Measurements from ENCODE around the gene NUBPL. TPM values are rescaled to one million over a fixed set of nuclear protein-coding genes. Genes with fewer than 3 reads are reported as not detected.
"Not testable (repeated sequence)": the region's sequence is repeated elsewhere in the genome, so short reads cannot be mapped to it uniquely, and the experiment has no call there.

Gene NUBPL
- total RNA-seq, 4 donors from 2014 or later: 10.3 to 38.2 (median 13.4) TPM

DNA sequence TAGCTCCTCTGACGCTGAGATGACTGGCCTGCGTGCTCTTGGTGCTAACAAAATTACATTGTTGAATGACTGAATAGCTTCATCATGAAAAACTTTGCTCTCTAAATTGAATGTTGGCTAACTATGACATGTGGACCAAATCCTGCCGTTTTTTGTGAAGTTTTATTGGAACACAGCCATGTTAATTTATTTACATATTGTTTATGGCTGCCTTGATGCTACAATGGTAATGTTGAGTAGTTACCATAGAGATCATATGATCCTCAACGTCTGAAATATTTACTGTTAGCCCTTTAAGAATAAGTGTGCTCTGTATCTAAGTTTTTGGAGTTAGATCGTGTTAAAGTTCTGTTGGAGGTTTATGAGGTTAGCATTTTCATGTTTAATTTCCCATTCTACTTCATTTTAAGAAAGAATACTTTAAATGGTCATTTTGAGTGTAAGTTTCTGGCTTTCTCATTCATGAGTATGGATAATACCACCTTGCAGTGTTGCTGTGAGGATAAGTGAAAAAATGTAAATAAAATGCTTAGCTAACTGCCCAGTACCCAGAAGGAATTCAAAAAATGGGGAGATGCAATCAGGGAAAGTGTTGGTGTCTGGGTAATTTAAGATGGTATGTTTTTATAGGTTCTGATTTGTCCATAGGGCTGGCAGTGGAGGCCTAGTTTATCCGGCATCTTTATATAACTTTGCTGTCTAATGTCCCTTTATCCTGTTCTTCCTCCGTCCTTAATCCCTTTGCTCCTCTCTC lies 35.3 kb downstream of the NUBPL start:
- WGBS, 2 donors: 65 to 66% methylated on average over 7 of the region's 7 CpGs
- Histone ChIP-seq H3K9me3 (no peaks in the 10 kb centered on the region), H3K27me3 (no peaks in the 10 kb centered on the region), H3K27ac (no peak overlapping the region), H3K4me3 (no peak overlapping the region), H3K4me1 (no peaks in the 10 kb centered on the region), H3K36me3 (peaks cover 0 to 23% (median 0%) of the 10 kb centered on the region in 3 donors)
- TF ChIP-seq, protein P1, sequence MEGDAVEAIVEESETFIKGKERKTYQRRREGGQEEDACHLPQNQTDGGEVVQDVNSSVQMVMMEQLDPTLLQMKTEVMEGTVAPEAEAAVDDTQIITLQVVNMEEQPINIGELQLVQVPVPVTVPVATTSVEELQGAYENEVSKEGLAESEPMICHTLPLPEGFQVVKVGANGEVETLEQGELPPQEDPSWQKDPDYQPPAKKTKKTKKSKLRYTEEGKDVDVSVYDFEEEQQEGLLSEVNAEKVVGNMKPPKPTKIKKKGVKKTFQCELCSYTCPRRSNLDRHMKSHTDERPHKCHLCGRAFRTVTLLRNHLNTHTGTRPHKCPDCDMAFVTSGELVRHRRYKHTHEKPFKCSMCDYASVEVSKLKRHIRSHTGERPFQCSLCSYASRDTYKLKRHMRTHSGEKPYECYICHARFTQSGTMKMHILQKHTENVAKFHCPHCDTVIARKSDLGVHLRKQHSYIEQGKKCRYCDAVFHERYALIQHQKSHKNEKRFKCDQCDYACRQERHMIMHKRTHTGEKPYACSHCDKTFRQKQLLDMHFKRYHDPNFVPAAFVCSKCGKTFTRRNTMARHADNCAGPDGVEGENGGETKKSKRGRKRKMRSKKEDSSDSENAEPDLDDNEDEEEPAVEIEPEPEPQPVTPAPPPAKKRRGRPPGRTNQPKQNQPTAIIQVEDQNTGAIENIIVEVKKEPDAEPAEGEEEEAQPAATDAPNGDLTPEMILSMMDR (IDR thresholded peaks at IDR 0.05): no peak
- TF ChIP-seq EP300 (IDR thresholded peaks at IDR 0.05) (no peak), POLR2A (IDR thresholded peaks at IDR 0.05) (no peak)
- no peak for DNase-seq (ENCODE audit: low spot score in 2 of 2)

DNA sequence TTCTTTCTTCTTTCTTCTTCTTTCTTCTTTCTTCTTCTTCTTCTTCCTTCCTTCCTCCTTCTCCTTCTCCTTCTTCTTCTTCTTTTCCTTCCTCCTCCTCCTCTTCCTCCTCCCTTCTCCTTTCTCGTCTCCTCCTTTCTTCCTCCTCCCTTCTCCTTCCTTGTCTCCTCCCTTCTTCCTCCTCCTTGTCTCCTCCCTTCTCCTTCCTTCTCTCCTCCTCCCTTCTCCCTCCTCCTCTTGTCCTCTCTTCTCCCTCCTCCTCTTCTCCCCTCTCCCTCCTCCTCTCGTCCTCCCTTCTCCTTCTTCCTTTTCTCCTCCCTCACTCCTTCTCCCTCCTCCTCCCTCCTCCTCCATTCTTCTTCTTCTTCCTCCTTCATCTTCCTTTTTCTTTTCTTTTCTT lies 44.5 kb downstream of the NUBPL start:
- WGBS, 2 donors: 86 to 95% methylated on average over 2 of the region's 2 CpGs
- H3K27ac ChIP-seq: no peak overlapping the region
- DNase-seq (ENCODE audit: low spot score in 2 of 2): no peak
- H3K36me3 ChIP-seq: peaks cover 0 to 23% (median 0%) of the 10 kb centered on the region in 3 donors
- TF ChIP-seq, protein P1 (IDR thresholded peaks at IDR 0.05): no peak
- TF ChIP-seq EP300 (IDR thresholded peaks at IDR 0.05) (no peak), POLR2A (IDR thresholded peaks at IDR 0.05) (no peak)
- no peaks in the 10 kb centered on the region for H3K4me1 ChIP-seq
- H3K27me3 ChIP-seq: no peaks in the 10 kb centered on the region
- no peak overlapping the region for H3K4me3 ChIP-seq
- peaks cover 0 to 2% (median 0%) of the 10 kb centered on the region in 4 donors for H3K9me3 ChIP-seq

DNA sequence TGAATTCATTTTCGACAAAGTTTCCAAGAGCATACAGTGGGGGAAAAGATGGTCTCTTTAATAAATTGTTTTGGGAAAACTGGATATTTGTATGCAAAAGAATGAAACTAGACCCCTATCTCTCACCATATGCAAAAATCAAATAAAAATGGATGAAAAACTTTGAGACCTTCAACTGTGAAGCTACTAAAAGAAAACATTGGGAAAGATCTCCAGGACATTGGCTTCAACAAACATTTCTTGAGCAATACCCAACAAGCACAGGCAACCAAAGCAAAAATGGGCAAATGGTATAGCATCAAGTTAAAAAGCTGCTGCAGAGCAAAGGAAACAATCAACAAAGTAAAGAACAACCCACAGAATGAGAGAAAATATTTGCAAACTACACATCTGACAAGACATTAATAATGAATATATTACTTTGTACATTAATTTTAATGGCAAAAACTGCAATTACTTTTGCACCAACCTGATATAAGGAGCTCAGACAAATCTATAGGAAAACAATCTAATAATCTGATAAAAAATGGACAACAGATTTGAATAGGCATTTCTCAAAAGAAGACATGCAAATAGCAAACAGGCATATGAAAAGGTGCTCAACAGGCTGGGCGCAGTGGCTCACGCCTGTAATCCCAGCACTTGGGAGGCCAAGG lies 50.7 kb downstream of the NUBPL start:
- H3K27ac ChIP-seq: no peak overlapping the region
- H3K36me3 ChIP-seq: peaks cover 0 to 12% (median 0%) of the 10 kb centered on the region in 3 donors
- H3K4me1 ChIP-seq: no peaks in the 10 kb centered on the region
- no peak for TF ChIP-seq POLR2A (IDR thresholded peaks at IDR 0.05)
- TF ChIP-seq, protein P1 (IDR thresholded peaks at IDR 0.05): no peak
- TF ChIP-seq EP300 (IDR thresholded peaks at IDR 0.05): no peak
- 95 to 98% methylated on average over 3 of the region's 3 CpGs for WGBS, 2 donors
- peaks cover 0 to 30% (median 3%) of the 10 kb centered on the region in 4 donors for H3K9me3 ChIP-seq
- H3K27me3 ChIP-seq: no peaks in the 10 kb centered on the region
- DNase-seq (ENCODE audit: low spot score in 2 of 2): no peak
- no peak overlapping the region for H3K4me3 ChIP-seq

DNA sequence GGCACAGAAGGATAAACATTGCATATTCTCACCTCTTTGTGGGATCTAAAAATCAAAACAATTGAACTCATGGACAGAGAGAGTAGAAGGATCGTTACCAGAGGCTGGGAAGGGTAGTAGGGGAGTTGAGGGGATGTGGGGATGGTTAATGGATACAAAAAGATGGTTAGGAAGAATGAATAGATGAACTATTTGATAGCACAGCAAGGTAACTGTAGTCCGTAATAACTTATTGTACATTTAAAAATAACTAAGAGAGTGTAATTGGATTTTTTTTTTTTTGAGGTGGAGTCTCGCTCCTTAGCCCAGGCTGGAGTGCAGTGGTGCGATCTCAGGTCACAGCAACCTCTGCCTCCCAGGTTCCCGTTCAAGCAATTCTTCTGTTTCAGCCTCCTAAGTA lies 52.0 kb downstream of the NUBPL start:
- no peak overlapping the region for H3K27ac ChIP-seq
- peaks cover 0 to 7% (median 0%) of the 10 kb centered on the region in 3 donors for H3K36me3 ChIP-seq
- H3K27me3 ChIP-seq: no peaks in the 10 kb centered on the region
- 94 to 96% methylated on average over 5 of the region's 5 CpGs for WGBS, 2 donors
- H3K4me1 ChIP-seq: no peaks in the 10 kb centered on the region
- H3K9me3 ChIP-seq: peaks cover 0 to 31% (median 5%) of the 10 kb centered on the region in 4 donors
- TF ChIP-seq, protein P1 (IDR thresholded peaks at IDR 0.05): no peak
- TF ChIP-seq EP300 (IDR thresholded peaks at IDR 0.05): no peak
- TF ChIP-seq POLR2A (IDR thresholded peaks at IDR 0.05): no peak
- H3K4me3 ChIP-seq: no peak overlapping the region
- DNase-seq (ENCODE audit: low spot score in 2 of 2): no peak

DNA sequence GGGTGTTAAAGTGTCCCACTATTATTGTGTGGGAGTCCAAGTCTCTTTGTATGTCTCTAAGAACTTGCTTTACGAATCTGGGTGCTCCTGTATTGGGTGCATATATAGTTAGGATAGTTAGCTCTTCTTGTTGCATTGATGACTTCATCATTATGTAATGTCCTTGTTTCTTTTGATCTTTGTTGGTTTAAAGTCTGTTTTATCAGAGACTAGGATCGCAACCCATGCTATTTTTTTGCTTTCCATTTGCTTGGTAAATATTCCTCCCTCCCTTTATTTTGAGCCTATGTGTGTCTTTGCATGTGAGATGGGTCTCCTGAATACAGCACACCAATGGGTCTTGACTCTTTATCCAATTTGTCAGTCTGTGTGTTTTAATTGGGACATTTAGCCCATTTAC lies 57.7 kb downstream of the NUBPL start:
- Histone ChIP-seq H3K36me3 (peaks cover 0 to 51% (median 0%) of the 10 kb centered on the region in 3 donors), H3K9me3 (peaks cover 0 to 45% (median 7%) of the 10 kb centered on the region in 4 donors)
- not testable (repeated sequence) for DNase-seq (ENCODE audit: low spot score in 2 of 2); H3K4me3 ChIP-seq; H3K27ac ChIP-seq; H3K27me3 ChIP-seq; H3K4me1 ChIP-seq
- 93 to 97% methylated on average over 2 of the region's 2 CpGs for WGBS, 2 donors
